SK-N-SH (cell line): ENCODE measurements around the gene CRTC1.

ENCODE experiments used
- CHD2 ChIP-seq: fragments of 150-350 bp; IDR thresholded peaks from 2 replicates; pipeline ENCODE4 v1.6.1; 2018; ENCODE audit warnings: low read length; ENCODE audit not compliant: partially characterized antibody
- RAD21 ChIP-seq: IDR thresholded peaks from 2 replicates; pipeline ENCODE4 v1.6.1; 2012; ENCODE audit warnings: mild to moderate bottlenecking, low read length
- TF ChIP-seq, protein P1 (sequence below): fragments of 200-600 bp; sonication (generic); IDR thresholded peaks from 2 replicates; pipeline ENCODE4 v1.6.1; 2017; ENCODE audit warnings: antibody characterized with exemption, mild to moderate bottlenecking, moderate library complexity
- TF ChIP-seq, protein P2 (sequence below): IDR thresholded peaks from 2 replicates; pipeline ENCODE4 v1.4.0; 2012; ENCODE audit warnings: low read depth

DNA sequence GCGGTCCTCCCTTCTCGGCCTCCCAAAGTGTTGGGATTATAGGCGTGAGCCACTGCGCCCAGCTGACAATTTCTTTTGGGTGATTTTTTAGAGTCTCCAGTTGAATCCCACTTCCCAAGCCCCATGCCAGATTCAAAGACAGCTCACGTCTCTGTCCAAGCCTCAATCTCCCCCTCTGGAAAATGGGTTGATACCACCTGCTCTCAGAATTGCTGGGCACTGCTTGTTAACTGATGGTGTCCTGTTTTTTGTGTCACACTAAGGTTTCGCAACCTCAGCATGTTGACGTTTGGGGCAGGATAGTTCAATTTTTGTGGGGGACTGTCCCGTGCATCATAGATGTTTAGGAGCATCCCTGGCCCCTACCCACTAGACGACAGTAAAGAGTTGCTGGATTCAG, 134.1 kb downstream of the CRTC1 start:
- TF ChIP-seq, protein P1, sequence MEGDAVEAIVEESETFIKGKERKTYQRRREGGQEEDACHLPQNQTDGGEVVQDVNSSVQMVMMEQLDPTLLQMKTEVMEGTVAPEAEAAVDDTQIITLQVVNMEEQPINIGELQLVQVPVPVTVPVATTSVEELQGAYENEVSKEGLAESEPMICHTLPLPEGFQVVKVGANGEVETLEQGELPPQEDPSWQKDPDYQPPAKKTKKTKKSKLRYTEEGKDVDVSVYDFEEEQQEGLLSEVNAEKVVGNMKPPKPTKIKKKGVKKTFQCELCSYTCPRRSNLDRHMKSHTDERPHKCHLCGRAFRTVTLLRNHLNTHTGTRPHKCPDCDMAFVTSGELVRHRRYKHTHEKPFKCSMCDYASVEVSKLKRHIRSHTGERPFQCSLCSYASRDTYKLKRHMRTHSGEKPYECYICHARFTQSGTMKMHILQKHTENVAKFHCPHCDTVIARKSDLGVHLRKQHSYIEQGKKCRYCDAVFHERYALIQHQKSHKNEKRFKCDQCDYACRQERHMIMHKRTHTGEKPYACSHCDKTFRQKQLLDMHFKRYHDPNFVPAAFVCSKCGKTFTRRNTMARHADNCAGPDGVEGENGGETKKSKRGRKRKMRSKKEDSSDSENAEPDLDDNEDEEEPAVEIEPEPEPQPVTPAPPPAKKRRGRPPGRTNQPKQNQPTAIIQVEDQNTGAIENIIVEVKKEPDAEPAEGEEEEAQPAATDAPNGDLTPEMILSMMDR = no peak
- TF ChIP-seq RAD21 (no peak), CHD2 (no peak)
- TF ChIP-seq, protein P2, sequence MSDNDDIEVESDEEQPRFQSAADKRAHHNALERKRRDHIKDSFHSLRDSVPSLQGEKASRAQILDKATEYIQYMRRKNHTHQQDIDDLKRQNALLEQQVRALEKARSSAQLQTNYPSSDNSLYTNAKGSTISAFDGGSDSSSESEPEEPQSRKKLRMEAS = no peak
